Neural progenitor cell (in vitro differentiated cells): Measurements from ENCODE around the gene MASP1. TPM values are rescaled to one million over a fixed set of nuclear protein-coding genes. Genes with fewer than 3 reads are reported as not detected.

Experiments
- DNase-seq: peaks from one replicate; pipeline ENCODE4 v3.0.0-alpha.2; 2016; ENCODE audit warnings: low spot score
- H2AFZ ChIP-seq: fragments of 200-600 bp; sonication (generic); replicated peaks from 2 replicates; pipeline ENCODE4 v1.6.1; 2016; ENCODE audit warnings: antibody characterized with exemption
- H3F3A ChIP-seq: fragments of 200-600 bp; sonication (generic); 2 replicates; pipeline ENCODE4 v1.6.1; 2016; ENCODE audit warnings: antibody characterized with exemption, low read depth
- H3K27ac ChIP-seq: fragments of 200-600 bp; sonication (generic); 2 replicates; pipeline ENCODE4 v1.5.1; 2016; ENCODE audit warnings: mild to moderate bottlenecking
- H3K27me3 ChIP-seq: fragments of 200-600 bp; sonication (generic); 2 replicates; pipeline ENCODE4 v1.6.1; 2016; ENCODE audit warnings: mild to moderate bottlenecking, moderate library complexity
- H3K36me3 ChIP-seq: fragments of 200-600 bp; sonication (generic); 2 replicates; pipeline ENCODE4 v1.5.1; 2016
- H3K4me1 ChIP-seq: fragments of 200-600 bp; sonication (generic); 2 replicates; pipeline ENCODE4 v1.6.1; 2016; ENCODE audit warnings: mixed run types
- H3K4me2 ChIP-seq: fragments of 200-600 bp; sonication (generic); 2 replicates; pipeline ENCODE4 v1.6.1; 2016
- H3K4me3 ChIP-seq: fragments of 200-600 bp; sonication (generic); 2 replicates; pipeline ENCODE4 v1.5.1; 2016
- H3K79me2 ChIP-seq: fragments of 200-600 bp; sonication (generic); 2 replicates; pipeline ENCODE4 v1.6.1; 2016; ENCODE audit warnings: low read depth
- H3K9ac ChIP-seq: fragments of 200-600 bp; sonication (generic); 2 replicates; pipeline ENCODE4 v1.6.1; 2016
- H3K9me3 ChIP-seq: fragments of 200-600 bp; sonication (generic); 2 replicates; pipeline ENCODE4 v1.5.1; 2016; ENCODE audit warnings: low read depth
- H4K20me1 ChIP-seq: fragments of 200-600 bp; sonication (generic); 2 replicates; pipeline ENCODE4 v1.6.1; 2016; ENCODE audit warnings: low read depth
- H3K27ac Mint-ChIP-seq: 3 replicates; pipeline ENCODE4 v1.8.0; 2021; ENCODE audit warnings: mixed read lengths
- H3K27me3 Mint-ChIP-seq: 2 replicates; pipeline ENCODE4 v1.8.0; 2022; ENCODE audit warnings: low read depth, mild to moderate bottlenecking, inconsistent platforms, moderate library complexity, mixed read lengths; ENCODE audit not compliant: insufficient read depth
- H3K36me3 Mint-ChIP-seq: 3 replicates; pipeline ENCODE4 v1.8.0; 2021; ENCODE audit warnings: mixed read lengths
- H3K4me1 Mint-ChIP-seq: 3 replicates; pipeline ENCODE4 v1.8.0; 2021; ENCODE audit warnings: mixed read lengths
- H3K4me3 Mint-ChIP-seq: 3 replicates; pipeline ENCODE4 v1.8.0; 2021; ENCODE audit warnings: mild to moderate bottlenecking, moderate library complexity, mixed read lengths
- H3K9me3 Mint-ChIP-seq: 3 replicates; pipeline ENCODE4 v1.8.0; 2020; ENCODE audit warnings: mixed read lengths
- CTCF ChIP-seq: fragments of 200-600 bp; sonication (generic); IDR thresholded peaks from 2 replicates; pipeline ENCODE4 v1.5.1; 2017; ENCODE audit warnings: antibody characterized with exemption, mild to moderate bottlenecking
- EZH2 ChIP-seq: fragments of 200-600 bp; sonication (generic); IDR thresholded peaks from 2 replicates; pipeline ENCODE4 v1.6.1; 2017; ENCODE audit warnings: antibody characterized with exemption, mild to moderate bottlenecking, moderate library complexity
- EZH2phosphoT487 ChIP-seq: fragments of 200-600 bp; sonication (generic); IDR thresholded peaks from 2 replicates; pipeline ENCODE4 v1.6.1; 2017; ENCODE audit warnings: antibody characterized with exemption
- total RNA-seq: library from RNA; depleted of rRNA; stranded (reverse); fragments of >200 nt; gene quantifications from 2 replicates; pipeline ENCODE4 v1.2.3, GENCODE V29; 2015; ENCODE audit warnings: low replicate concordance

Gene MASP1
- total RNA-seq, 1 donor from 2014 or later: 3.3 TPM

GRCh38 chr3:187310954-187311470 lies 19.5 kb upstream of the MASP1 start:
- TF ChIP-seq EZH2phosphoT487 (no peak), EZH2 (no peak), CTCF (no peak)
- H3K4me3 Mint-ChIP-seq: no peak overlapping the region

GRCh38 chr3:187310226-187310625 lies 18.7 kb upstream of the MASP1 start:
- no peaks in the 10 kb centered on the region for H3K36me3 Mint-ChIP-seq
- TF ChIP-seq EZH2 (no peak), CTCF (no peak), EZH2phosphoT487 (no peak)
- H3K27ac Mint-ChIP-seq: no peak overlapping the region
- no peak for DNase-seq
- no peak overlapping the region for H3K27ac ChIP-seq
- no peaks in the 10 kb centered on the region for H3K79me2 ChIP-seq
- no peaks in the 10 kb centered on the region for H3K4me1 ChIP-seq
- no peaks in the 10 kb centered on the region for H3K36me3 ChIP-seq
- H3K9ac ChIP-seq: no peak overlapping the region
- no peak overlapping the region for H3K4me2 ChIP-seq
- H3K4me3 ChIP-seq: no peak overlapping the region
- no peaks in the 10 kb centered on the region for H4K20me1 ChIP-seq
- no peaks in the 10 kb centered on the region for H3F3A ChIP-seq
- no peaks in the 10 kb centered on the region for H3K4me1 Mint-ChIP-seq
- H2AFZ ChIP-seq: no peak overlapping the region
- no peak overlapping the region for H3K4me3 Mint-ChIP-seq
- peaks cover 2% of the 10 kb centered on the region for H3K27me3 Mint-ChIP-seq
- H3K9me3 Mint-ChIP-seq: peaks cover 1% of the 10 kb centered on the region
- H3K9me3 ChIP-seq: no peaks in the 10 kb centered on the region
- no peaks in the 10 kb centered on the region for H3K27me3 ChIP-seq

More at GRCh38 chr3:187310954-187311470, 19.5 kb upstream of the MASP1 start:
- Mint-ChIP-seq H3K9me3 (peaks cover 1% of the 10 kb centered on the region), H3K27me3 (peaks cover 2% of the 10 kb centered on the region), H3K36me3 (no peaks in the 10 kb centered on the region), H3K4me1 (no peaks in the 10 kb centered on the region), H3K27ac (no peak overlapping the region)
- H3K79me2 ChIP-seq: no peaks in the 10 kb centered on the region
- H3K4me1 ChIP-seq: no peaks in the 10 kb centered on the region
- no peak overlapping the region for H3K9ac ChIP-seq
- DNase-seq: no peak
- no peak overlapping the region for H3K27ac ChIP-seq
- H3K27me3 ChIP-seq: no peaks in the 10 kb centered on the region
- no peak overlapping the region for H3K4me3 ChIP-seq
- H3K36me3 ChIP-seq: no peaks in the 10 kb centered on the region
- H3K4me2 ChIP-seq: no peak overlapping the region
- H2AFZ ChIP-seq: no peak overlapping the region
- H3F3A ChIP-seq: no peaks in the 10 kb centered on the region
- no peaks in the 10 kb centered on the region for H4K20me1 ChIP-seq
- no peaks in the 10 kb centered on the region for H3K9me3 ChIP-seq

- Histone ChIP-seq H3K79me2 (no peaks in the 10 kb centered on the region), H3K9me3 (no peaks in the 10 kb centered on the region), H3K27ac (no peak overlapping the region), H2AFZ (no peak overlapping the region), H3K27me3 (no peaks in the 10 kb centered on the region), H3K9ac (no peak overlapping the region), H3K4me3 (no peak overlapping the region), H3F3A (no peaks in the 10 kb centered on the region), H3K36me3 (no peaks in the 10 kb centered on the region), H3K4me2 (no peak overlapping the region), H3K4me1 (no peaks in the 10 kb centered on the region), H4K20me1 (no peaks in the 10 kb centered on the region)
- H3K9me3 Mint-ChIP-seq: peaks cover 3% of the 10 kb centered on the region
- H3K27ac Mint-ChIP-seq: no peak overlapping the region
- peaks cover 2% of the 10 kb centered on the region for H3K27me3 Mint-ChIP-seq
- no peaks in the 10 kb centered on the region for H3K4me1 Mint-ChIP-seq
- H3K36me3 Mint-ChIP-seq: no peaks in the 10 kb centered on the region
- TF ChIP-seq EZH2 (no peak), CTCF (no peak), EZH2phosphoT487 (no peak)
- no peak overlapping the region for H3K4me3 Mint-ChIP-seq
- DNase-seq: no peak
Observed at GRCh38 chr3:187305881-187306280, 14.3 kb upstream of the MASP1 start.
